Thyroid gland (tissue), 4 donors: ENCODE data around the gene COL7A1.

Experiments used
- CTCF ChIP-seq, 6 experiments: fragments of 200-600 bp in 3 of 6; fragments of 450-650 bp in 3 of 6; sonication (generic) in 3 of 6; IDR thresholded peaks; one replicate each; pipeline ENCODE4 v1.5.1; 2016 to 2019; ENCODE audit warnings: antibody characterized with exemption in 6 of 6, mild to moderate bottlenecking in 2 of 6, inconsistent platforms in 1 of 6, moderate library complexity in 1 of 6
- POLR2A ChIP-seq, 2 donors: fragments of 450-650 bp; IDR thresholded peaks; one replicate each; pipeline ENCODE4 v1.6.1; 2017; ENCODE audit warnings: antibody characterized with exemption in 2 of 2, mild to moderate bottlenecking in 2 of 2, moderate library complexity in 1 of 2

DNA sequence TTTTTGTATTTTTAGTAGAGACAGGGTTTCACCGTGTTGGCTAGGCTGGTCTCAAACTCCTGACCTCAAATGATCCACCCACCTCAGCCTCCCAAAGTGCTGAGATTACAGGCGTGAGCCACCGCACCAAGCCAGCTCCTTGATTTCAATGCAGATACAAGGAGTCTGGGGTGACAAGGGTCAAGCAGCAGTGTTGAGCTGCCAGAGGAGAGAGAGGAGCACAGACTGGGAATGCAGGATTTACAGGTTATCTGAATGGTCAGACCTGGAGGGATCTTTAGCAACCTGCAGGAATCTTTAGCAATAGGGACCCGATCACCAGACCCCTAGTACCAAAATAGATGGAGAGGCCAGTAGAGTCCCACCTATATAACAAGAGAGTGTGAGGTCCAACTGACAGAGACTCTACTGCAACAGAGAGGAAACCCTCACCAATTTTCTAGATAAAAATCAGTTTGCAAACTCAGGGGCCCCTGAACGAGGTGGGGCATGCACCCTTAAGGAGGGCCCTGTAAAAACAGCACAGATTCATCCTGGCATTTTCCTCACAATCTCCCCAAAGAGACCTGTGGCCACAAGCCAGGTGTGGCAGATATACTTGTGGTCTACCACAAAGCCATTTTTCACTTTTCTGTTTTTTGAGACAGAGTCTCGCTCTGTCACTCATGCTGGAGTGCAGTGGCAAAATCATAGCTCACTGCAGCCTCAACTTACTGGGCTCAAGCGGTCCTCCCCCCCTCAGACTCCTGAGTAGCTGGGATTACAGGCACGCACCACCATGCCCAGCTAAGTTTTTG, 80.5 kb downstream of the COL7A1 start:
- no peak for TF ChIP-seq CTCF (IDR thresholded peaks at IDR 0.05)
- TF ChIP-seq POLR2A (IDR thresholded peaks at IDR 0.05): no peak
